ENCODE results near the gene FYN.

GRCh38 chr6:111747396-111747795 is 125.9 kb downstream of the FYN start:
- no peak for TF ChIP-seq TARDBP (IDR thresholded peaks at IDR 0.05)
- no peak for TF ChIP-seq LEF1 (IDR thresholded peaks at IDR 0.05; ENCODE audit: borderline replicate concordance)
- no peak for TF ChIP-seq BHLHE40 (IDR thresholded peaks at IDR 0.05; ENCODE audit: borderline replicate concordance)
- no peak for TF ChIP-seq ARNT (IDR thresholded peaks at IDR 0.05)
- TF ChIP-seq FOXM1 (IDR thresholded peaks at IDR 0.05; ENCODE audit: borderline replicate concordance) = no peak
- no peak for TF ChIP-seq FOXA1 (IDR thresholded peaks at IDR 0.05)
- TF ChIP-seq SUZ12 (IDR thresholded peaks at IDR 0.05) = no peak
- TF ChIP-seq CTBP1 (IDR thresholded peaks at IDR 0.05; ENCODE audit: borderline replicate concordance) = no peak
- TF ChIP-seq ZNF384 (IDR thresholded peaks at IDR 0.05) = no peak
- no peak for TF ChIP-seq SP1 (IDR thresholded peaks at IDR 0.05)
- TF ChIP-seq ELF4 (IDR thresholded peaks at IDR 0.05) = no peak
- no peak for TF ChIP-seq HDGF (IDR thresholded peaks at IDR 0.05; ENCODE audit: borderline replicate concordance)
